ENCODE measurements around the gene KCND3.

The KCND3 gene

GRCh38 chr1:111923766-111924165 is 65.7 kb downstream of the KCND3 start:
- Histone ChIP-seq H3K4me3 (ENCODE audit: low read depth, low read length, poor library complexity, severe bottlenecking) (no peak overlapping the region), H3K9me3 (ENCODE audit: low read length) (no peaks in the 10 kb centered on the region), H4K20me1 (ENCODE audit: insufficient read depth, low read length) (no peaks in the 10 kb centered on the region), H3K9ac (ENCODE audit: low read length) (no peak overlapping the region), H3K27ac (ENCODE audit: low read depth, low read length, poor library complexity, severe bottlenecking) (no peak overlapping the region), H3K27me3 (ENCODE audit: insufficient read depth, low read length) (no peaks in the 10 kb centered on the region), H3K4me2 (ENCODE audit: low read length) (no peak overlapping the region), H3K4me1 (ENCODE audit: insufficient read depth, low read length, severe bottlenecking) (no peaks in the 10 kb centered on the region), H3K9me2 (ENCODE audit: low read depth, low read length) (no peaks in the 10 kb centered on the region), H3K79me2 (ENCODE audit: insufficient read depth, low read length) (no peaks in the 10 kb centered on the region), H2AFZ (ENCODE audit: low read length) (no peak overlapping the region), H3F3A (ENCODE audit: insufficient read depth, low read length) (no peaks in the 10 kb centered on the region), H3K36me3 (ENCODE audit: insufficient read depth, low read length) (no peaks in the 10 kb centered on the region)
- no peak for TF ChIP-seq EZH2 (IDR thresholded peaks at IDR 0.05; ENCODE audit: borderline replicate concordance, low read length)
- no peak for TF ChIP-seq CTCF (IDR thresholded peaks at IDR 0.05; ENCODE audit: low read length)

GRCh38 chr1:111921948-111922347 is 67.5 kb downstream of the KCND3 start:
- TF ChIP-seq EZH2 (IDR thresholded peaks at IDR 0.05; ENCODE audit: borderline replicate concordance, low read length) (no peak), CTCF (IDR thresholded peaks at IDR 0.05; ENCODE audit: low read length) (no peak)
- Histone ChIP-seq H3K27me3 (ENCODE audit: insufficient read depth, low read length) (no peaks in the 10 kb centered on the region), H2AFZ (ENCODE audit: low read length) (no peak overlapping the region), H3K4me2 (ENCODE audit: low read length) (no peak overlapping the region), H3K36me3 (ENCODE audit: insufficient read depth, low read length) (no peaks in the 10 kb centered on the region), H3K27ac (ENCODE audit: low read depth, low read length, poor library complexity, severe bottlenecking) (no peak overlapping the region), H3K4me3 (ENCODE audit: low read depth, low read length, poor library complexity, severe bottlenecking) (no peak overlapping the region), H3K9ac (ENCODE audit: low read length) (no peak overlapping the region), H3K4me1 (ENCODE audit: insufficient read depth, low read length, severe bottlenecking) (no peaks in the 10 kb centered on the region), H4K20me1 (ENCODE audit: insufficient read depth, low read length) (no peaks in the 10 kb centered on the region), H3K9me3 (ENCODE audit: low read length) (no peaks in the 10 kb centered on the region), H3K79me2 (ENCODE audit: insufficient read depth, low read length) (no peaks in the 10 kb centered on the region), H3F3A (ENCODE audit: insufficient read depth, low read length) (no peaks in the 10 kb centered on the region), H3K9me2 (ENCODE audit: low read depth, low read length) (no peaks in the 10 kb centered on the region)

- Histone ChIP-seq H3F3A (ENCODE audit: insufficient read depth, low read length) (no peaks in the 10 kb centered on the region), H4K20me1 (ENCODE audit: insufficient read depth, low read length) (no peaks in the 10 kb centered on the region), H3K9me2 (ENCODE audit: low read depth, low read length) (no peaks in the 10 kb centered on the region), H3K27me3 (ENCODE audit: insufficient read depth, low read length) (no peaks in the 10 kb centered on the region), H3K36me3 (ENCODE audit: insufficient read depth, low read length) (no peaks in the 10 kb centered on the region), H3K79me2 (ENCODE audit: insufficient read depth, low read length) (no peaks in the 10 kb centered on the region), H2AFZ (ENCODE audit: low read length) (no peak overlapping the region), H3K27ac (ENCODE audit: low read depth, low read length, poor library complexity, severe bottlenecking) (no peak overlapping the region), H3K9me3 (ENCODE audit: low read length) (no peaks in the 10 kb centered on the region), H3K4me1 (ENCODE audit: insufficient read depth, low read length, severe bottlenecking) (no peaks in the 10 kb centered on the region), H3K4me2 (ENCODE audit: low read length) (no peak overlapping the region), H3K4me3 (ENCODE audit: low read depth, low read length, poor library complexity, severe bottlenecking) (no peak overlapping the region), H3K9ac (ENCODE audit: low read length) (no peak overlapping the region)
- TF ChIP-seq EZH2 (IDR thresholded peaks at IDR 0.05; ENCODE audit: borderline replicate concordance, low read length) (no peak), CTCF (IDR thresholded peaks at IDR 0.05; ENCODE audit: low read length) (no peak)
Measured at GRCh38 chr1:111920221-111921024, 69.0 kb downstream of the KCND3 start.
